HG02798 (cell line): ENCODE results near the gene MINDY3.
"Not testable (repeated sequence)": the region's sequence is repeated elsewhere in the genome, so short reads cannot be mapped to it uniquely, and the experiment has no call there.

ENCODE experiments used
- ATAC-seq: cut with Tn5 transposase; IDR thresholded peaks from one replicate; pipeline ENCODE4 v1.9.1; 2021; ENCODE audit warnings: mild to moderate bottlenecking; ENCODE audit not compliant: unreplicated experiment, poor library complexity

Gene MINDY3

GRCh38 chr10:15858861-15859281 is 1.4 kb downstream of the MINDY3 start:
- ATAC-seq = no peak

- no peak for ATAC-seq
Measured at GRCh38 chr10:15857107-15857575, 3.2 kb downstream of the MINDY3 start.

GRCh38 chr10:15856328-15857015 is 3.8 kb downstream of the MINDY3 start:
- ATAC-seq = no peak

- no peak for ATAC-seq
Measured at GRCh38 chr10:15853800-15854199, 6.5 kb downstream of the MINDY3 start.

GRCh38 chr10:15852111-15852557 is 8.2 kb downstream of the MINDY3 start:
- no peak for ATAC-seq

- ATAC-seq = not testable (repeated sequence)
Measured at GRCh38 chr10:15850337-15850978, 9.8 kb downstream of the MINDY3 start.

- no peak for ATAC-seq
Measured at GRCh38 chr10:15849316-15849715, 11.0 kb downstream of the MINDY3 start.

- no peak for ATAC-seq
Measured at GRCh38 chr10:15847481-15847880, 12.8 kb downstream of the MINDY3 start.

- ATAC-seq = no peak
Measured at GRCh38 chr10:15844517-15844916, 15.8 kb downstream of the MINDY3 start.

GRCh38 chr10:15843695-15844094 is 16.6 kb downstream of the MINDY3 start:
- ATAC-seq = no peak

- no peak for ATAC-seq
Measured at GRCh38 chr10:15842556-15843169, 17.6 kb downstream of the MINDY3 start.

- ATAC-seq = no peak
Measured at GRCh38 chr10:15841696-15842095, 18.6 kb downstream of the MINDY3 start.

- ATAC-seq = no peak
Measured at GRCh38 chr10:15836807-15837206, 23.5 kb downstream of the MINDY3 start.

- no peak for ATAC-seq
Measured at GRCh38 chr10:15829495-15829894, 30.8 kb downstream of the MINDY3 start.

GRCh38 chr10:15824498-15824897 is 35.8 kb downstream of the MINDY3 start:
- ATAC-seq = no peak

- no peak for ATAC-seq
Measured at GRCh38 chr10:15822131-15822530, 38.2 kb downstream of the MINDY3 start.

GRCh38 chr10:15821046-15821683 is 39.1 kb downstream of the MINDY3 start:
- no peak for ATAC-seq

- ATAC-seq = peak; percentile 41
Measured at GRCh38 chr10:15817409-15818046, 42.8 kb downstream of the MINDY3 start.

GRCh38 chr10:15815242-15815885 is 44.9 kb downstream of the MINDY3 start:
- no peak for ATAC-seq

- peak; percentile 53 for ATAC-seq
Measured at GRCh38 chr10:15814565-15814964, 45.7 kb downstream of the MINDY3 start.
